WERI-Rb-1 (cell line): ENCODE results near the gene BAG2.

Source experiments
- DNase-seq: peaks from one replicate; pipeline ENCODE4 v3.0.0-alpha.2; 2020
- H3K27ac ChIP-seq: fragments of 250-450 bp; sonication (Bioruptor Pico); 2 replicates; pipeline ENCODE4 v1.5.1; 2020; ENCODE audit warnings: mild to moderate bottlenecking, moderate library complexity
- H3K27me3 ChIP-seq: fragments of 250-450 bp; sonication (Bioruptor Pico); 2 replicates; pipeline ENCODE4 v1.5.1; 2021; ENCODE audit warnings: mild to moderate bottlenecking, low read depth, moderate library complexity; ENCODE audit not compliant: insufficient read depth, severe bottlenecking
- H3K36me3 ChIP-seq: fragments of 250-450 bp; sonication (Bioruptor Pico); 2 replicates; pipeline ENCODE4 v1.5.1; 2020; ENCODE audit warnings: mild to moderate bottlenecking, moderate library complexity
- H3K4me3 ChIP-seq: 2 replicates; pipeline ENCODE4 v1.5.1; 2011; ENCODE audit warnings: low read depth, mild to moderate bottlenecking, control low read depth, low read length
- H3K9me3 ChIP-seq: fragments of 250-450 bp; sonication (Bioruptor Pico); 2 replicates; pipeline ENCODE4 v1.5.1; 2021; ENCODE audit warnings: mild to moderate bottlenecking, moderate library complexity; ENCODE audit not compliant: severe bottlenecking
- TF ChIP-seq, protein P1 (sequence below): IDR thresholded peaks from 2 replicates; pipeline ENCODE4 v1.5.1; 2011; ENCODE audit warnings: low read depth, mild to moderate bottlenecking, control low read depth, inconsistent platforms, low read length

The BAG2 gene

DNA sequence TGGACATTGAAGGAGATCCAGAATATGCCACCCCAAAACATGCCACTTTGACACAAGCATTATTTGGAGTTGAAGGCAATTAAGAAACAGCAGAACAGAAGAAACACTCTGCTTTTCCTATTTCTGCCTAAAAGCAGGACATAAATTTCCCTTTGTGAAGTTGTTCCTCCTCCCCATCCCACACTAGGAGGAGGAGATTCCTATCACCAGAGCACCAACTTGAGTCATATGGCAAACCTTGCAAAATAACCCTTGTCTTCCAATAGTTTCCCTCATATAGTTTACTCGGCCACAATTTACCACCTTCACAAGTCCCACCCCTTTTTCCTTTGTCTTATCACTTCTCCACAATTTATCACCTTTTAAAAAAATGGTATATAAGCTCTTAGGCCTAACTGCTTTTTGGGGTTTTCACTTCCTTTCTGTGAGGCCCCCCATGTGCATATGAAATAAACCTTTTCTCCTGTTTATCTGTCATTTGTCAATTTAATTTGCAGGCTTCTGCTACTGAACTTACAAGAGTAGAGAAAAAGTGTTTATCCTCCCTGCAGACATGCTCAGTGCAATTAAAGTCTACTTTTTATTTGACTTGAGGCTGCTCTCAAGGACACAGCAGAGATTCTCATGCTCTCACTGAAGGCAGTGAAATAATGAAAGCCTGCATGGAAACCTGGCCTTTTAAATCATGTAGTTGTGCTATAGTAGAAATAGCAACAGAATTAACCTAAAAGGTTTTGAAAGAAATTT, 52.8 kb downstream of the BAG2 start:
- no peaks in the 10 kb centered on the region for H3K27me3 ChIP-seq
- DNase-seq: no peak
- peaks cover 5% of the 10 kb centered on the region for H3K36me3 ChIP-seq
- H3K27ac ChIP-seq: no peak overlapping the region
- TF ChIP-seq, protein P1, sequence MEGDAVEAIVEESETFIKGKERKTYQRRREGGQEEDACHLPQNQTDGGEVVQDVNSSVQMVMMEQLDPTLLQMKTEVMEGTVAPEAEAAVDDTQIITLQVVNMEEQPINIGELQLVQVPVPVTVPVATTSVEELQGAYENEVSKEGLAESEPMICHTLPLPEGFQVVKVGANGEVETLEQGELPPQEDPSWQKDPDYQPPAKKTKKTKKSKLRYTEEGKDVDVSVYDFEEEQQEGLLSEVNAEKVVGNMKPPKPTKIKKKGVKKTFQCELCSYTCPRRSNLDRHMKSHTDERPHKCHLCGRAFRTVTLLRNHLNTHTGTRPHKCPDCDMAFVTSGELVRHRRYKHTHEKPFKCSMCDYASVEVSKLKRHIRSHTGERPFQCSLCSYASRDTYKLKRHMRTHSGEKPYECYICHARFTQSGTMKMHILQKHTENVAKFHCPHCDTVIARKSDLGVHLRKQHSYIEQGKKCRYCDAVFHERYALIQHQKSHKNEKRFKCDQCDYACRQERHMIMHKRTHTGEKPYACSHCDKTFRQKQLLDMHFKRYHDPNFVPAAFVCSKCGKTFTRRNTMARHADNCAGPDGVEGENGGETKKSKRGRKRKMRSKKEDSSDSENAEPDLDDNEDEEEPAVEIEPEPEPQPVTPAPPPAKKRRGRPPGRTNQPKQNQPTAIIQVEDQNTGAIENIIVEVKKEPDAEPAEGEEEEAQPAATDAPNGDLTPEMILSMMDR: no peak
- H3K9me3 ChIP-seq: peaks cover 2% of the 10 kb centered on the region
- H3K4me3 ChIP-seq: no peak overlapping the region

DNA sequence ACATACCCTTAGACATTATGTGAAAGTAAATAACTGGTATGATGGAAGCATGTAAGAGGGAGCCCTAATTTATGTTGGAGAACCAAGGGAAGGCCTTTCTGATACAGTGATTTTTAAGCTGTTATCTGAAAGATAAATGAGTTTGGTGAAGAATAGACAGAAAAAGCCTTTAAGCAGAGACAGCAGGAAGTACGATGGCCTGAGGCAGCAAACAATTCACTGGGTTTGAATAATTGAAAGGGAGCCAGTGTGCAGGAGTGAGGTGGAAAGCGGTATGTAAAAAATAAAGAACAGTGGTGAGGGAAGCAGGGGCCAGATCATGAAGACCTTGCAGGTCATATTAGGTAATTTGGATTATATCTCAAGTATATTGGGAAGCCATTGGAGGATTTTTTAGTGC, 54.1 kb downstream of the BAG2 start:
- no peak for DNase-seq
- no peaks in the 10 kb centered on the region for H3K9me3 ChIP-seq
- TF ChIP-seq, protein P1: no peak

More for the DNA sequence above, 54.1 kb downstream of the BAG2 start:
- no peak overlapping the region for H3K27ac ChIP-seq
- peaks cover 5% of the 10 kb centered on the region for H3K36me3 ChIP-seq
- no peaks in the 10 kb centered on the region for H3K27me3 ChIP-seq
- H3K4me3 ChIP-seq: no peak overlapping the region
